ENCODE data around the gene TRIM29.
A peak's percentile ranks its signal among the peaks of the same experiment; 100 is the strongest.

TRIM29 gene

DNA sequence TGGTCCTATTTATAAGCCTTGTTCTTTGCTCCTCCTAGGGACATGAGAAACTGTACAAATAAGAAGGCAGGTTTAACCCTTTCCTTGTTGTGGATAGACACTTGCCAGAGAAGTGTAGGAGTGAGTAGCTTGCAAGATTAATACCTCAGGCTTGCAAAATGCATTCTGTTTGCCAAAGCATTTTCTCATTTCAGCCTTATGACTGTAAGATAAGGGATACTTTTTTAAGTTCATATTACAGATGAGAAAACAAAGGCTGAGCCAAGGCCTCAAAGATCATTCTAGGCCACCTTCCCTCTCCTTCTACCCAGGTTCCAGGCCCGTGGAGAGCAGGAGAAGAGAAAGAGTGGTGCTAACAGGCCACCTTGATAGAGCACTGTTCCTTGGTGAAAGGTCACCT is 46.8 kb downstream of the TRIM29 start:
- TF ChIP-seq, protein P1, sequence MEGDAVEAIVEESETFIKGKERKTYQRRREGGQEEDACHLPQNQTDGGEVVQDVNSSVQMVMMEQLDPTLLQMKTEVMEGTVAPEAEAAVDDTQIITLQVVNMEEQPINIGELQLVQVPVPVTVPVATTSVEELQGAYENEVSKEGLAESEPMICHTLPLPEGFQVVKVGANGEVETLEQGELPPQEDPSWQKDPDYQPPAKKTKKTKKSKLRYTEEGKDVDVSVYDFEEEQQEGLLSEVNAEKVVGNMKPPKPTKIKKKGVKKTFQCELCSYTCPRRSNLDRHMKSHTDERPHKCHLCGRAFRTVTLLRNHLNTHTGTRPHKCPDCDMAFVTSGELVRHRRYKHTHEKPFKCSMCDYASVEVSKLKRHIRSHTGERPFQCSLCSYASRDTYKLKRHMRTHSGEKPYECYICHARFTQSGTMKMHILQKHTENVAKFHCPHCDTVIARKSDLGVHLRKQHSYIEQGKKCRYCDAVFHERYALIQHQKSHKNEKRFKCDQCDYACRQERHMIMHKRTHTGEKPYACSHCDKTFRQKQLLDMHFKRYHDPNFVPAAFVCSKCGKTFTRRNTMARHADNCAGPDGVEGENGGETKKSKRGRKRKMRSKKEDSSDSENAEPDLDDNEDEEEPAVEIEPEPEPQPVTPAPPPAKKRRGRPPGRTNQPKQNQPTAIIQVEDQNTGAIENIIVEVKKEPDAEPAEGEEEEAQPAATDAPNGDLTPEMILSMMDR (IDR thresholded peaks at IDR 0.05; ENCODE audit: borderline replicate concordance, insufficient read depth, low read depth, low read length) = no peak
- H3K4me3 ChIP-seq (ENCODE audit: low read depth, low read length) = no peak overlapping the region

DNA sequence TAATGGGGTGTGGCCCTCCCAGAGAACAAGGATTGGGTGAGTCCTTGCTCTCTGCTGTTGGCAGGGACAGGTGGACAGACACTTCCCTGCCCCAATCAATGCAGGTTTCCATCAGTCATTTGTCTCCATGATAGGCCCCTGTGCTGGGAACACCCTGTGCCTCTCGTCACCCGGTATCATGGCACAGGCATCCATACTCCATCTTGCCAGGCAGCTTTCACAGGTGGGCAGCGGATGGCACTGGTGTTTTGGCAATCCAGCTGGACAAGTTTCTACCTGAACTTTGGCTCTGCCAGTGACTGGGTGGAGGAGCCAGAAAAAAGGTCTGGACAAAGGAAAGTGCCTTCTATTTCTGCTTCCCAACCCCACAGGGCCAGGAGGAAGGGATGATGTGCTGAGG is 47.5 kb downstream of the TRIM29 start:
- no peak overlapping the region for H3K4me3 ChIP-seq (ENCODE audit: low read depth, low read length)
- TF ChIP-seq, protein P1 (IDR thresholded peaks at IDR 0.05; ENCODE audit: borderline replicate concordance, insufficient read depth, low read depth, low read length) = no peak

DNA sequence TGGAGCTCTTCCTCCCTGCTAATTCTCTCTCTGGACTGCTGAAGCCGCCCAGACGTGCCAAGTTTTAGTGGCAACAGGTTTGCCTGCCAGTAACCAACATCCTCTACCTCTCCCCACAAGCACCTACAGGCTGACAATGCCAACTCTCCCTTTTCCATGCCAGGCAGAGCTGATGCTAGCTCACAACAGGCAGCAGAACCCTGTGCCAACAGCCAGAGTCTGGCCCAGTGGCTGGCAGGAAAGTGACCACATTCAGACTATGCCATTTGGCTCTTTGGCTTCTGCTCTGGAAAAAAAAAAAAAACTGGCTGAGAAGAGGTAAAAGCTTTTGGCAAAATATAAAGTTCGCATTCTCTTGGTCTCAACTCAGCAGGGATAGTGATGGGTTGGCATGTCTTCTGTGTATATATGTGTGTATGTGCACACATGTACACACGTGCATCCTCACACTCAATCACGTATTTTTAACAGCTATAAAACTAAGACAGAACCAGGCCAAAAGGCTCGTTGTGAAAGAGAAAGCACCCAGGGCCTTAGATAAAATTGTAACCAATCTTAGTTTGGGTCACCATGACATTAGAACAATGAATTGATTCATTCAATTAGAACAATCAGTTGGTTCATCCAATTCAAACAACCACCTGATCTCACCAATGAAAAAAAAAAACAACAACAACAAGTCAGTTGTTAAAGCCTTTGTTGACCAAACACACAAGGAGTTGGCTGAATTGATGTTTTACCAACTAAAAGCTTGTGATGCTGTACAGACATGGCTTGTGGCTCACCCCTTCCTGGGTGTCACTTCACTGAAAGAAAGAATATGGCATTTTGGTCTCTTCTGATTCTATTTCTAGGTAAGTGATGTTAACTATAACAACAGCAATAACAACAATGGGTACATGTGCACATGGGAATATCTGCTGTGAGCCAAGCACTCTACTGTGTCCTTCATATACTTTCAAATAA is 48.6 kb downstream of the TRIM29 start:
- H3K4me3 ChIP-seq (ENCODE audit: low read depth, low read length) = no peak overlapping the region
- TF ChIP-seq, protein P1 (IDR thresholded peaks at IDR 0.05; ENCODE audit: borderline replicate concordance, insufficient read depth, low read depth, low read length) = no peak

DNA sequence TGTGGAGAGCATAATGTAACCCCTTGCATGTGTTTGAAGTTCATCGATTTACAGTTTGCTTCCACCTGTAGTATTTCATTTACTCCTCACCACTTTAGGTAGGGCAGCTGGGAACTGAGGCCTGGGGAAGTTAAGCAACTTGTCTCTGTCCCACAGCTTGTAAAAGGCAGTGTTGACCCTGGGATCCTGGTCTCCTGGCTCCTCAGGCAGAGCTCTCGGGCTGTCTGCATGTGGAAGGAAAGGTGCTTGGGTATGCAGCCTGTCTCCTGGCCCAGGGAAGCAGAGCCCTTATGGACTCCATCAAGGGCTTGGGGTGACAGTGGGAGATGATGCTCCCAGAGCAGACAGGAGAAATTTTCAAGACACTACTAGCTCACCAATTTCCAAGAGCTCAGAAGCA is 49.9 kb downstream of the TRIM29 start:
- no peak overlapping the region for H3K4me3 ChIP-seq (ENCODE audit: low read depth, low read length)
- TF ChIP-seq, protein P1 (IDR thresholded peaks at IDR 0.05; ENCODE audit: borderline replicate concordance, insufficient read depth, low read depth, low read length) = no peak

DNA sequence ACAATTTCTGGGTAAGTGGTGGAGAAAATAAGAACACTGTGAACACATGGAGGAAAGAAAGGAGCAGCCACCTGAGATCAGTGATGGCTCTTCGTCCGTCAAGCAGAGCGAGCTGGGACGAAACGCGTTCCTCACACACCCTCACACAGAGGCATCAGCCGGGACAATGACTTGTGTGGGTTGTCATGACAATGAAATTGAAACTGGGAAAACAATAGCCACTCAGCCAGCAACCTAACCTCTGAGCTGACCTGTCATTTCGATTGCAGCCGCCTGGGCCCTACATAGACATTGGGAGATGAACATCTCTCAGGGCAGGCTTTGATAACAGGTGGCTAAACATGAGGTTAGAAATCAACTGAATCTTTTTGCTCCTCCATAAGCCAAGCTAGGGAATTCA is 51.3 kb downstream of the TRIM29 start:
- no peak overlapping the region for H3K4me3 ChIP-seq (ENCODE audit: low read depth, low read length)

DNA sequence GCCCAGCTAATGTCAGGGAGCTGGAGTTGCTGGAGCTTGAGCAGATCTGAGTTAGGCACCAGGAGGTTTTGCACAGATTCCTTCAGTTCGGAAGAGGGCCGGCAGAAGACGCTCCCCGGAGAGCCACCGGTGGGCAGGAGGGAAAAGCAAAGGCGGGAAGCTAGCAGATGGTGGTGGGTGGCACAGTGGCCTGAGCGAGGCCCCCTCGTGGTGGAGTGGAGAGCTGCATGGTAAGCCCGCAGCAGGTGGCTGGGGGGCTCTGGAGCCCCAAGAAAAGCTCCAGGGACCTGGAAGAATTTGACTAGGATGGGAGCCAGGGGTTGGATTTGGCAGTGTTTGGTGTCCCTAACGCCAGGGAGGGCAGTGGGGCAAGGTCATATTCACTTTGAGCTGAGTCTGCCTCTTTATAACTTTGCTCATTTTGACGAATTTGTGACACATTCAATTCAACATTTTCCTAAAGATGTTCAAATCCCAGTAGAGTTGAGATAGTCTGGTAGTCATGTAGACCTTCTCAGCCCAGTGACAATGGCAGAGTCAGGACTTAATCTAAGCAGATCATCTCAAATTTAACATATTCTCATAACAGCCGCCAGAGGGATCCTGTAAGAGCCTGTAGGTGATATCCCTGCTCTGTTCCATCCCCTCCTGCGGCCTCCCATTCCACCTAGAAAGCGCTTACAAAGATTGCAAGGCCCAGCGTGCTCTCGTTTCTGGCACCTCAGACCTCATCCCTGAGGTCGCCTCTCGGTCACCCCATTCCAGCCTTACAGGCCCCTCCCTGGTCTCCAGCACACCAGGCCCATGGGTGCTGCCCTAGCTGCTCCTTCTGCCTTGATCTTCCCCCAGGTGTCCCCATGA is 57.9 kb downstream of the TRIM29 start:
- H3K4me3 ChIP-seq (ENCODE audit: low read depth, low read length) = no peak overlapping the region
- TF ChIP-seq, protein P1 (IDR thresholded peaks at IDR 0.05; ENCODE audit: borderline replicate concordance, insufficient read depth, low read depth, low read length) = peak; percentile 55

More for the DNA sequence above, 51.3 kb downstream of the TRIM29 start:
- TF ChIP-seq, protein P1 (IDR thresholded peaks at IDR 0.05; ENCODE audit: borderline replicate concordance, insufficient read depth, low read depth, low read length) = no peak
